Neural progenitor cell (in vitro differentiated cells): ENCODE data around the gene REC114. TPM values are rescaled to one million over a fixed set of nuclear protein-coding genes. Genes with fewer than 3 reads are reported as not detected.
"Not testable (repeated sequence)": the region's sequence is repeated elsewhere in the genome, so short reads cannot be mapped to it uniquely, and the experiment has no call there.

Source experiments
- DNase-seq: peaks from one replicate; pipeline ENCODE4 v3.0.0-alpha.2; 2016; ENCODE audit warnings: low spot score
- H2AFZ ChIP-seq: fragments of 200-600 bp; sonication (generic); replicated peaks from 2 replicates; pipeline ENCODE4 v1.6.1; 2016; ENCODE audit warnings: antibody characterized with exemption
- H3F3A ChIP-seq: fragments of 200-600 bp; sonication (generic); 2 replicates; pipeline ENCODE4 v1.6.1; 2016; ENCODE audit warnings: antibody characterized with exemption, low read depth
- H3K27ac ChIP-seq: fragments of 200-600 bp; sonication (generic); 2 replicates; pipeline ENCODE4 v1.5.1; 2016; ENCODE audit warnings: mild to moderate bottlenecking
- H3K27me3 ChIP-seq: fragments of 200-600 bp; sonication (generic); 2 replicates; pipeline ENCODE4 v1.6.1; 2016; ENCODE audit warnings: mild to moderate bottlenecking, moderate library complexity
- H3K36me3 ChIP-seq: fragments of 200-600 bp; sonication (generic); 2 replicates; pipeline ENCODE4 v1.5.1; 2016
- H3K4me1 ChIP-seq: fragments of 200-600 bp; sonication (generic); 2 replicates; pipeline ENCODE4 v1.6.1; 2016; ENCODE audit warnings: mixed run types
- H3K4me2 ChIP-seq: fragments of 200-600 bp; sonication (generic); 2 replicates; pipeline ENCODE4 v1.6.1; 2016
- H3K4me3 ChIP-seq: fragments of 200-600 bp; sonication (generic); 2 replicates; pipeline ENCODE4 v1.5.1; 2016
- H3K79me2 ChIP-seq: fragments of 200-600 bp; sonication (generic); 2 replicates; pipeline ENCODE4 v1.6.1; 2016; ENCODE audit warnings: low read depth
- H3K9ac ChIP-seq: fragments of 200-600 bp; sonication (generic); 2 replicates; pipeline ENCODE4 v1.6.1; 2016
- H3K9me3 ChIP-seq: fragments of 200-600 bp; sonication (generic); 2 replicates; pipeline ENCODE4 v1.5.1; 2016; ENCODE audit warnings: low read depth
- H4K20me1 ChIP-seq: fragments of 200-600 bp; sonication (generic); 2 replicates; pipeline ENCODE4 v1.6.1; 2016; ENCODE audit warnings: low read depth
- H3K27ac Mint-ChIP-seq: 3 replicates; pipeline ENCODE4 v1.8.0; 2021; ENCODE audit warnings: mixed read lengths
- H3K27me3 Mint-ChIP-seq: 2 replicates; pipeline ENCODE4 v1.8.0; 2022; ENCODE audit warnings: low read depth, mild to moderate bottlenecking, inconsistent platforms, moderate library complexity, mixed read lengths; ENCODE audit not compliant: insufficient read depth
- H3K36me3 Mint-ChIP-seq: 3 replicates; pipeline ENCODE4 v1.8.0; 2021; ENCODE audit warnings: mixed read lengths
- H3K4me1 Mint-ChIP-seq: 3 replicates; pipeline ENCODE4 v1.8.0; 2021; ENCODE audit warnings: mixed read lengths
- H3K4me3 Mint-ChIP-seq: 3 replicates; pipeline ENCODE4 v1.8.0; 2021; ENCODE audit warnings: mild to moderate bottlenecking, moderate library complexity, mixed read lengths
- H3K9me3 Mint-ChIP-seq: 3 replicates; pipeline ENCODE4 v1.8.0; 2020; ENCODE audit warnings: mixed read lengths
- EZH2 ChIP-seq: fragments of 200-600 bp; sonication (generic); IDR thresholded peaks from 2 replicates; pipeline ENCODE4 v1.6.1; 2017; ENCODE audit warnings: antibody characterized with exemption, mild to moderate bottlenecking, moderate library complexity
- EZH2phosphoT487 ChIP-seq: fragments of 200-600 bp; sonication (generic); IDR thresholded peaks from 2 replicates; pipeline ENCODE4 v1.6.1; 2017; ENCODE audit warnings: antibody characterized with exemption
- total RNA-seq: library from RNA; depleted of rRNA; stranded (reverse); fragments of >200 nt; gene quantifications from 2 replicates; pipeline ENCODE4 v1.2.3, GENCODE V29; 2015; ENCODE audit warnings: low replicate concordance
- TF ChIP-seq, protein P1 (sequence below): fragments of 200-600 bp; sonication (generic); IDR thresholded peaks from 2 replicates; pipeline ENCODE4 v1.5.1; 2017; ENCODE audit warnings: antibody characterized with exemption, mild to moderate bottlenecking

Gene REC114
- total RNA-seq, 1 donor from 2014 or later, result not detected

GRCh38 chr15:73426323-73426994 lies 16.5 kb upstream of the REC114 start:
- no peak overlapping the region for H3K4me3 Mint-ChIP-seq
- H3K9me3 ChIP-seq, result no peaks in the 10 kb centered on the region
- no peaks in the 10 kb centered on the region for H4K20me1 ChIP-seq
- H3K4me1 Mint-ChIP-seq, result no peaks in the 10 kb centered on the region
- H3K9me3 Mint-ChIP-seq, result peaks cover 2% of the 10 kb centered on the region
- no peak overlapping the region for H3K4me3 ChIP-seq
- no peak overlapping the region for H3K4me2 ChIP-seq
- H3K36me3 Mint-ChIP-seq, result no peaks in the 10 kb centered on the region
- no peak overlapping the region for H3K27ac Mint-ChIP-seq
- no peaks in the 10 kb centered on the region for H3K4me1 ChIP-seq
- no peaks in the 10 kb centered on the region for H3F3A ChIP-seq
- TF ChIP-seq, protein P1, sequence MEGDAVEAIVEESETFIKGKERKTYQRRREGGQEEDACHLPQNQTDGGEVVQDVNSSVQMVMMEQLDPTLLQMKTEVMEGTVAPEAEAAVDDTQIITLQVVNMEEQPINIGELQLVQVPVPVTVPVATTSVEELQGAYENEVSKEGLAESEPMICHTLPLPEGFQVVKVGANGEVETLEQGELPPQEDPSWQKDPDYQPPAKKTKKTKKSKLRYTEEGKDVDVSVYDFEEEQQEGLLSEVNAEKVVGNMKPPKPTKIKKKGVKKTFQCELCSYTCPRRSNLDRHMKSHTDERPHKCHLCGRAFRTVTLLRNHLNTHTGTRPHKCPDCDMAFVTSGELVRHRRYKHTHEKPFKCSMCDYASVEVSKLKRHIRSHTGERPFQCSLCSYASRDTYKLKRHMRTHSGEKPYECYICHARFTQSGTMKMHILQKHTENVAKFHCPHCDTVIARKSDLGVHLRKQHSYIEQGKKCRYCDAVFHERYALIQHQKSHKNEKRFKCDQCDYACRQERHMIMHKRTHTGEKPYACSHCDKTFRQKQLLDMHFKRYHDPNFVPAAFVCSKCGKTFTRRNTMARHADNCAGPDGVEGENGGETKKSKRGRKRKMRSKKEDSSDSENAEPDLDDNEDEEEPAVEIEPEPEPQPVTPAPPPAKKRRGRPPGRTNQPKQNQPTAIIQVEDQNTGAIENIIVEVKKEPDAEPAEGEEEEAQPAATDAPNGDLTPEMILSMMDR, result no peak
- TF ChIP-seq EZH2phosphoT487 (no peak), EZH2 (no peak)
- no peaks in the 10 kb centered on the region for H3K36me3 ChIP-seq
- no peak for DNase-seq
- H3K9ac ChIP-seq, result no peak overlapping the region
- H3K27ac ChIP-seq, result no peak overlapping the region
- peaks cover under 1% of the 10 kb centered on the region for H3K27me3 Mint-ChIP-seq
- H3K79me2 ChIP-seq, result no peaks in the 10 kb centered on the region
- no peaks in the 10 kb centered on the region for H3K27me3 ChIP-seq
- H2AFZ ChIP-seq, result no peak overlapping the region

- not testable (repeated sequence) for H3K27me3 ChIP-seq, H3K36me3 ChIP-seq, H3K36me3 Mint-ChIP-seq, H3K27ac Mint-ChIP-seq, H3K4me2 ChIP-seq, H3K4me3 ChIP-seq, H2AFZ ChIP-seq, H3K4me1 Mint-ChIP-seq, H3K4me3 Mint-ChIP-seq, H3K9me3 ChIP-seq, H3K27ac ChIP-seq, H3K79me2 ChIP-seq, H3K27me3 Mint-ChIP-seq, H3K9me3 Mint-ChIP-seq, H3K9ac ChIP-seq, DNase-seq, H3K4me1 ChIP-seq, H4K20me1 ChIP-seq, H3F3A ChIP-seq
Measured at GRCh38 chr15:73431329-73431728, 11.6 kb upstream of the REC114 start.

GRCh38 chr15:73433873-73434272 lies 9.1 kb upstream of the REC114 start:
- H3F3A ChIP-seq, result no peaks in the 10 kb centered on the region
- no peak overlapping the region for H2AFZ ChIP-seq
- H3K4me1 ChIP-seq, result no peaks in the 10 kb centered on the region
- H3K9me3 ChIP-seq, result no peaks in the 10 kb centered on the region
- no peak overlapping the region for H3K9ac ChIP-seq
- Mint-ChIP-seq H3K4me1 (no peaks in the 10 kb centered on the region), H3K27me3 (no peaks in the 10 kb centered on the region), H3K27ac (no peak overlapping the region), H3K4me3 (no peak overlapping the region), H3K9me3 (no peaks in the 10 kb centered on the region), H3K36me3 (no peaks in the 10 kb centered on the region)
- H3K36me3 ChIP-seq, result no peaks in the 10 kb centered on the region
- H3K27me3 ChIP-seq, result no peaks in the 10 kb centered on the region
- H4K20me1 ChIP-seq, result no peaks in the 10 kb centered on the region
- no peaks in the 10 kb centered on the region for H3K79me2 ChIP-seq
- H3K4me2 ChIP-seq, result no peak overlapping the region
- H3K27ac ChIP-seq, result no peak overlapping the region
- no peak for DNase-seq
- no peak for TF ChIP-seq EZH2
- TF ChIP-seq, protein P1, result no peak
- no peak for TF ChIP-seq EZH2phosphoT487
- H3K4me3 ChIP-seq, result no peak overlapping the region

GRCh38 chr15:73436613-73437012 lies 6.4 kb upstream of the REC114 start:
- no peak for TF ChIP-seq EZH2phosphoT487
- TF ChIP-seq EZH2, result no peak
- TF ChIP-seq, protein P1, result no peak
- Histone ChIP-seq H3K27me3 (no peaks in the 10 kb centered on the region), H4K20me1 (no peaks in the 10 kb centered on the region), H3K4me1 (no peaks in the 10 kb centered on the region), H2AFZ (no peak overlapping the region), H3K9ac (no peak overlapping the region), H3K79me2 (no peaks in the 10 kb centered on the region), H3K9me3 (no peaks in the 10 kb centered on the region), H3F3A (no peaks in the 10 kb centered on the region), H3K36me3 (no peaks in the 10 kb centered on the region), H3K4me3 (no peak overlapping the region), H3K4me2 (no peak overlapping the region), H3K27ac (no peak overlapping the region)
- Mint-ChIP-seq H3K27me3 (no peaks in the 10 kb centered on the region), H3K36me3 (no peaks in the 10 kb centered on the region), H3K4me3 (no peak overlapping the region), H3K4me1 (no peaks in the 10 kb centered on the region), H3K9me3 (no peaks in the 10 kb centered on the region), H3K27ac (no peak overlapping the region)
- no peak for DNase-seq
